B cell (primary cell): ENCODE measurements around the gene LRG1. TPM values are rescaled to one million over a fixed set of nuclear protein-coding genes. Genes with fewer than 3 reads are reported as not detected.

ENCODE experiments used
- ATAC-seq: fragments of 200-7000 bp; cut with Tn5 transposase; one replicate; pipeline ENCODE4 v1.10.0; 2021; ENCODE audit warnings: low read depth, mild to moderate bottlenecking, moderate number of reproducible peaks, moderate library complexity
- CTCF ChIA-PET: fragments of 350-600 bp; sonication (Branson Sonifier 250); formaldehyde crosslinking; loops from one replicate; lab custom pipeline; 2021; ENCODE audit warnings: antibody characterized with exemption, inconsistent platforms; lab: Charles Lee
- POLR2A ChIA-PET: fragments of 350-600 bp; sonication (Branson Sonifier 250); formaldehyde crosslinking; loops from one replicate; lab custom pipeline; 2021; ENCODE audit warnings: antibody characterized with exemption; lab: Charles Lee
- DNase-seq: peaks from one replicate; pipeline ENCODE4 v3.0.0; 2013
- H2AFZ ChIP-seq: 2 replicates; pipeline ENCODE4 v1.6.1; 2012; ENCODE audit warnings: mild to moderate bottlenecking, low read depth, low read length; ENCODE audit not compliant: insufficient read depth, poor library complexity, severe bottlenecking
- H3K27ac ChIP-seq, 2 donors: 1 replicate in 1 of 2; 2 replicates in 1 of 2; pipeline ENCODE4 v1.5.1; 2012 to 2013; ENCODE audit warnings: low read length in 2 of 2, mild to moderate bottlenecking in 2 of 2, moderate library complexity in 1 of 2
- H3K27me3 ChIP-seq, 4 experiments: fragments of 200-600 bp in 1 of 4; sonication (generic) in 1 of 4; replicated peaks in 1 of 4; 1 replicate in 2 of 4; 2 replicates in 2 of 4; pipeline versions ENCODE4 v1.6.1 to v1.7.0; 2013 to 2016; ENCODE audit warnings: low read length in 3 of 4, mild to moderate bottlenecking in 2 of 4, mixed read lengths in 1 of 4, moderate library complexity in 1 of 4; ENCODE audit not compliant: insufficient read depth in 4 of 4, control insufficient read depth in 3 of 4; ENCODE audit errors: control extremely low read depth in 1 of 4
- H3K36me3 ChIP-seq, 2 experiments: replicated peaks in 1 of 2; 1 replicate in 1 of 2; 2 replicates in 1 of 2; pipeline versions ENCODE4 v1.6.1 to v1.7.1; 2013; ENCODE audit warnings: low read length in 1 of 2; ENCODE audit not compliant: insufficient read depth in 2 of 2, control insufficient read depth in 1 of 2; ENCODE audit errors: control extremely low read depth in 1 of 2, extremely low read depth in 1 of 2
- H3K4me1 ChIP-seq, 2 donors: fragments of 200-600 bp in 1 of 2; sonication (generic) in 1 of 2; 1 replicate in 1 of 2; 2 replicates in 1 of 2; pipeline versions ENCODE4 v1.5.1 to v1.6.1; 2013 to 2017; ENCODE audit warnings: low read length in 2 of 2; ENCODE audit not compliant: control insufficient read depth in 2 of 2, insufficient read depth in 2 of 2
- H3K4me2 ChIP-seq: replicated peaks from 2 replicates; pipeline ENCODE3; 2012; ENCODE audit warnings: mild to moderate bottlenecking, low read depth, low read length; ENCODE audit not compliant: poor library complexity, severe bottlenecking
- H3K4me3 ChIP-seq, 5 experiments: fragments of 200-600 bp in 1 of 5; sonication (generic) in 1 of 5; 1 replicate in 3 of 5; 2 replicates in 2 of 5; pipeline versions ENCODE4 v1.5.1 to v1.7.0; 2011 to 2016; ENCODE audit warnings: low read length in 4 of 5, mild to moderate bottlenecking in 4 of 5, low read depth in 2 of 5, control low read depth in 1 of 5, moderate library complexity in 1 of 5; ENCODE audit not compliant: insufficient read depth in 1 of 5; ENCODE audit errors: control extremely low read depth in 1 of 5, extremely low read depth in 1 of 5
- H3K79me2 ChIP-seq: fragments of 200-600 bp; sonication (generic); one replicate; pipeline ENCODE4 v1.6.0; 2016; ENCODE audit warnings: low read length; ENCODE audit not compliant: control insufficient read depth, insufficient read depth
- H3K9ac ChIP-seq: fragments of 200-600 bp; sonication (generic); 2 replicates; pipeline ENCODE4 v1.6.1; 2017; ENCODE audit warnings: mild to moderate bottlenecking, low read length, moderate library complexity
- H3K9me3 ChIP-seq, 3 donors: one replicate each; pipeline versions ENCODE4 v1.6.1 to v1.7.1; 2013; ENCODE audit warnings: low read length in 2 of 3; ENCODE audit not compliant: control insufficient read depth in 2 of 3, insufficient read depth in 1 of 3; ENCODE audit errors: control extremely low read depth in 1 of 3
- H4K20me1 ChIP-seq: 2 replicates; pipeline ENCODE4 v1.6.0; 2012; ENCODE audit warnings: mild to moderate bottlenecking, low read length; ENCODE audit not compliant: insufficient read depth, control insufficient read depth, poor library complexity, severe bottlenecking
- H3K27ac Mint-ChIP-seq: one replicate; pipeline ENCODE4 v1.8.0; 2021; ENCODE audit warnings: mixed read lengths
- H3K27me3 Mint-ChIP-seq: one replicate; pipeline ENCODE4 v1.8.0; 2021; ENCODE audit warnings: mixed read lengths
- H3K4me1 Mint-ChIP-seq: one replicate; pipeline ENCODE4 v1.8.0; 2021; ENCODE audit warnings: mixed read lengths
- H3K4me3 Mint-ChIP-seq: one replicate; pipeline ENCODE4 v1.8.0; 2021; ENCODE audit warnings: mixed read lengths
- H3K9me3 Mint-ChIP-seq: one replicate; pipeline ENCODE4 v1.8.0; 2022; ENCODE audit warnings: mixed read lengths; ENCODE audit not compliant: insufficient read depth
- CTCF ChIP-seq: fragments of 200-600 bp; IDR thresholded peaks from one replicate; pipeline ENCODE4 v1.8.0; 2022; ENCODE audit warnings: antibody characterized with exemption, mild to moderate bottlenecking
- EZH2 ChIP-seq: IDR thresholded peaks from 2 replicates; pipeline ENCODE4 v1.6.1; 2012; ENCODE audit warnings: borderline replicate concordance, low read depth, mild to moderate bottlenecking, moderate library complexity, low read length; ENCODE audit not compliant: insufficient read depth, poor library complexity, severe bottlenecking
- WGBS: methylation state at CpG from one replicate; pipeline ENCODE4 v1.1.5; 2013; ENCODE audit warnings: missing lambda C conversion rate; ENCODE audit not compliant: insufficient coverage; 5-methylcytosine and 5-hydroxymethylcytosine counted together
- intact Hi-C: fragments of 100-400 bp; cut with micrococcal nuclease; formaldehyde crosslinking; loops from one replicate; pipeline ENCODE4 v1.10.0; 2022
- polyA plus RNA-seq: library from polyadenylated mRNA; depleted of rRNA; stranded (reverse); fragments of >200 nt; gene quantifications from 2 replicates; pipeline ENCODE4 v1.2.3, GENCODE V29; 2012
- total RNA-seq, 2 donors: library from RNA; stranded (reverse); fragments of 120-200 nt in 1 of 2; gene quantifications; 1 replicate in 1 of 2; 2 replicates in 1 of 2; pipeline versions ENCODE4 v1.2.3 to v1.2.4, GENCODE V29; 2013 to 2022

Gene LRG1
- total and polyA plus RNA-seq, 2 donors (not counting 1 experiment from before 2014, with no cell fraction given) = 0.21 to 0.27 TPM

GRCh38 chr19:4525563-4526002, 14.3 kb downstream of the LRG1 start:
- TF ChIP-seq EZH2 = no peak
- ChIA-PET CTCF (interaction anchor here (0.8 to 7.0 kb wide), 12 partner anchors 9 to 291 kb away, joined by 3 to 89 read pairs (median 4); partner anchors contain the start of gene PLIN5), POLR2A (interaction anchor here (0.7 kb wide), 1 partner anchor 55 kb away, joined by 3 read pairs; no protein-coding TSS in a partner anchor)

GRCh38 chr19:4524808-4525562, 14.9 kb downstream of the LRG1 start:
- TF ChIP-seq EZH2 (no peak), CTCF (peak; percentile 74)
- H3K27ac Mint-ChIP-seq = no peak overlapping the region
- H3K27ac ChIP-seq = no peak overlapping the region
- ChIA-PET POLR2A (interaction anchor here (0.7 kb wide), 2 partner anchors 10 to 54 kb away, joined by 3 to 6 read pairs; no protein-coding TSS in a partner anchor), CTCF (interaction anchor here (0.6 to 7.0 kb wide), 13 partner anchors 9 to 291 kb away, joined by 3 to 89 read pairs (median 4); partner anchors contain the start of gene PLIN5)
- intact Hi-C loops = no loop called here
- no peak overlapping the region for H3K4me2 ChIP-seq
- no peaks in the 10 kb centered on the region for H3K4me1 Mint-ChIP-seq
- no peaks in the 10 kb centered on the region for H3K27me3 ChIP-seq
- peak; percentile 63 for ATAC-seq
- no peak overlapping the region for H3K4me3 Mint-ChIP-seq
- H3K9ac ChIP-seq = no peak overlapping the region
- H3K27me3 Mint-ChIP-seq = peaks cover 4% of the 10 kb centered on the region
- no peak overlapping the region for H3K4me3 ChIP-seq
- peaks cover 0 to 2% (median 0%) of the 10 kb centered on the region in 3 donors for H3K9me3 ChIP-seq
- no peaks in the 10 kb centered on the region for H4K20me1 ChIP-seq
- DNase-seq = peak; percentile 67
- no peaks in the 10 kb centered on the region for H3K79me2 ChIP-seq
- no peaks in the 10 kb centered on the region for H3K4me1 ChIP-seq
- no peak overlapping the region for H2AFZ ChIP-seq
- H3K9me3 Mint-ChIP-seq = no peaks in the 10 kb centered on the region
- no peaks in the 10 kb centered on the region for H3K36me3 ChIP-seq
- WGBS = 76% methylated on average over 22 of the region's 23 CpGs

More at GRCh38 chr19:4525563-4526002, 14.3 kb downstream of the LRG1 start:
- intact Hi-C loops = no loop called here
- Mint-ChIP-seq H3K9me3 (no peaks in the 10 kb centered on the region), H3K4me3 (no peak overlapping the region), H3K27ac (no peak overlapping the region), H3K27me3 (peaks cover 4% of the 10 kb centered on the region), H3K4me1 (no peaks in the 10 kb centered on the region)
- Histone ChIP-seq H3K27ac (no peak overlapping the region), H3K9ac (no peak overlapping the region), H4K20me1 (no peaks in the 10 kb centered on the region), H3K9me3 (no peaks in the 10 kb centered on the region), H2AFZ (no peak overlapping the region), H3K36me3 (no peaks in the 10 kb centered on the region), H3K27me3 (no peaks in the 10 kb centered on the region), H3K79me2 (no peaks in the 10 kb centered on the region), H3K4me1 (no peaks in the 10 kb centered on the region), H3K4me2 (no peak overlapping the region), H3K4me3 (no peak overlapping the region)
- no peak for ATAC-seq
- no peak for DNase-seq
- 78% methylated on average over 19 of the region's 23 CpGs for WGBS
